Common myeloid progenitor, CD34-positive (primary cell): Measurements from ENCODE around the gene TCF25.

Source experiments
- CTCF ChIA-PET: fragments of 350-600 bp; sonication (Branson Sonifier 250); formaldehyde crosslinking; loops from one replicate; lab custom pipeline; 2021; ENCODE audit warnings: antibody characterized with exemption; lab: Charles Lee
- POLR2A ChIA-PET: fragments of 350-600 bp; sonication (Branson Sonifier 250); formaldehyde crosslinking; loops from one replicate; lab custom pipeline; 2021; ENCODE audit warnings: antibody characterized with exemption; lab: Charles Lee
- DNase-seq, 3 donors: peaks; one replicate each; pipeline versions ENCODE4 v3.0.0 to v3.0.0-alpha.2; 2013
- H3K27ac ChIP-seq, 2 experiments: 1 replicate in 1 of 2; 2 replicates in 1 of 2; pipeline ENCODE4 v1.7.0; 2013; ENCODE audit warnings: inconsistent platforms in 2 of 2, low read length in 2 of 2, mild to moderate bottlenecking in 2 of 2, low read depth in 1 of 2, moderate library complexity in 1 of 2; ENCODE audit not compliant: severe bottlenecking in 2 of 2, insufficient read depth in 1 of 2, poor library complexity in 1 of 2
- H3K27me3 ChIP-seq, 5 experiments: replicated peaks in 2 of 5; 1 replicate in 3 of 5; 2 replicates in 2 of 5; pipeline versions ENCODE4 v1.6.1 to v1.7.0; 2013; ENCODE audit warnings: low read length in 4 of 5, mild to moderate bottlenecking in 2 of 5, moderate library complexity in 2 of 5, inconsistent platforms in 1 of 5; ENCODE audit not compliant: insufficient read depth in 5 of 5, control insufficient read depth in 4 of 5
- H3K36me3 ChIP-seq, 4 experiments: 1 replicate in 2 of 4; 2 replicates in 2 of 4; pipeline versions ENCODE4 v1.6.1 to v1.7.0; 2013; ENCODE audit warnings: low read length in 3 of 4, control low read depth in 1 of 4, mild to moderate bottlenecking in 1 of 4; ENCODE audit not compliant: control insufficient read depth in 4 of 4, insufficient read depth in 4 of 4
- H3K4me1 ChIP-seq, 4 experiments: 1 replicate in 3 of 4; 2 replicates in 1 of 4; pipeline versions ENCODE4 v1.6.1 to v1.7.1; 2013; ENCODE audit warnings: low read length in 3 of 4, mild to moderate bottlenecking in 3 of 4, control low read depth in 1 of 4, inconsistent platforms in 1 of 4, moderate library complexity in 1 of 4; ENCODE audit not compliant: control insufficient read depth in 4 of 4, insufficient read depth in 4 of 4; ENCODE audit errors: control extremely low read depth in 1 of 4
- H3K4me3 ChIP-seq, 7 experiments: 1 replicate in 4 of 7; 2 replicates in 3 of 7; pipeline versions ENCODE4 v1.5.1 to v1.7.0; 2013; ENCODE audit warnings: mild to moderate bottlenecking in 7 of 7, low read length in 6 of 7, moderate library complexity in 6 of 7, inconsistent platforms in 2 of 7, low read depth in 2 of 7, control low read depth in 1 of 7; ENCODE audit not compliant: insufficient read depth in 4 of 7, control insufficient read depth in 1 of 7; ENCODE audit errors: extremely low read depth in 1 of 7
- H3K9me3 ChIP-seq, 5 experiments: 1 replicate in 4 of 5; 2 replicates in 1 of 5; pipeline versions ENCODE4 v1.6.1 to v1.7.1; 2013; ENCODE audit warnings: low read length in 4 of 5, mild to moderate bottlenecking in 2 of 5, inconsistent platforms in 1 of 5, low read depth in 1 of 5, moderate library complexity in 1 of 5; ENCODE audit not compliant: control insufficient read depth in 4 of 5, insufficient read depth in 2 of 5; ENCODE audit errors: control extremely low read depth in 1 of 5
- WGBS: methylation state at CpG from one replicate; pipeline ENCODE4 v1.1.5; 2013; ENCODE audit not compliant: insufficient coverage; 5-methylcytosine and 5-hydroxymethylcytosine counted together

TCF25 gene

GRCh38 chr16:89837014-89837546, 36.3 kb upstream of the TCF25 start:
- no peak overlapping the region for H3K27ac ChIP-seq
- 97% methylated on average over 17 of the region's 17 CpGs for WGBS
- peaks cover 0 to 3% (median 0%) of the 10 kb centered on the region in 5 experiments for H3K9me3 ChIP-seq
- CTCF ChIA-PET, result interaction anchor here (1.0 kb wide), 1 partner anchor 30 kb away, joined by 3 read pairs; no protein-coding TSS in a partner anchor
- POLR2A ChIA-PET, result interaction anchor here (0.6 kb wide), 1 partner anchor 1330 kb away, joined by 3 read pairs; no protein-coding TSS in a partner anchor
- no peaks in the 10 kb centered on the region for H3K36me3 ChIP-seq
- H3K4me1 ChIP-seq, result peaks cover 0 to 12% (median 11%) of the 10 kb centered on the region in 4 experiments
- DNase-seq, result no peak
- no peaks in the 10 kb centered on the region for H3K27me3 ChIP-seq
- H3K4me3 ChIP-seq, result peak overlapping the region in 3 of 7 experiments; percentile 32 to 61 (median 60)

DNA sequence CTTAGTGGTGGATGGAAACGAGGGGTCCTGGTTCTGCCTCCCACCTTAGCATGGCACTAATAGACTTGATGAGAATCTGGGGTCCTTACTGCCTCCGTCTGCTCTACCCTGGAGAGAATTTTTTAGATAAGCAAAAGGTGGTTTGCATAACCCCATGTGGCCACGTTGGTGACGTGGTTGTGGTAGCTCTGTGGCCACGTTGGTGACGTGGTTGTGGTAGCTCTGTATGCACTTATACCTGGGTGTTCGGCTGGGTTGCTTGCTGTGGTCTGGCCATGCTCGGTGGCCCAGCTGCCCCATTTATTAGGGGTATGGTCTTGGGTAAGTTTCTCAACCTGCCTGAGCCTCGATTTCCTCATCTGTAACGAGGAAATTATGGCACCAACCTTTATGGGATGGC, 32.1 kb upstream of the TCF25 start:
- Histone ChIP-seq H3K36me3 (no peaks in the 10 kb centered on the region), H3K4me1 (peaks cover 0 to 21% (median 18%) of the 10 kb centered on the region in 4 experiments), H3K27ac (no peak overlapping the region), H3K4me3 (no peak overlapping the region), H3K9me3 (no peaks in the 10 kb centered on the region), H3K27me3 (no peaks in the 10 kb centered on the region)
- ChIA-PET CTCF (interaction anchor here (1.4 kb wide), 1 partner anchor 19 kb away, joined by 5 read pairs; no protein-coding TSS in a partner anchor), POLR2A (interaction anchor here (0.6 to 0.7 kb wide), 2 partner anchors 12 to 22 kb away, joined by 3 read pairs; no protein-coding TSS in a partner anchor)
- peak in 2 of 3 donors; percentile 23 to 30 for DNase-seq
- WGBS, result 87% methylated on average over 7 of the region's 10 CpGs

- no peak overlapping the region for H3K4me3 ChIP-seq
- H3K27me3 ChIP-seq, result no peaks in the 10 kb centered on the region
- WGBS, result 92% methylated on average over 24 of the region's 26 CpGs
- ChIA-PET POLR2A (no interaction called here), CTCF (interaction anchor here (1.0 to 4.0 kb wide), 2 partner anchors 19 to 130 kb away, joined by 3 to 21 read pairs; no protein-coding TSS in a partner anchor)
- DNase-seq, result no peak
- no peaks in the 10 kb centered on the region for H3K36me3 ChIP-seq
- H3K4me1 ChIP-seq, result peaks cover 0 to 13% (median 11%) of the 10 kb centered on the region in 4 experiments
- no peak overlapping the region for H3K27ac ChIP-seq
- no peaks in the 10 kb centered on the region for H3K9me3 ChIP-seq
Observed at GRCh38 chr16:89842471-89843408, 30.7 kb upstream of the TCF25 start.

GRCh38 chr16:89843409-89844350, 29.7 kb upstream of the TCF25 start:
- no peak overlapping the region for H3K4me3 ChIP-seq
- H3K36me3 ChIP-seq, result no peaks in the 10 kb centered on the region
- ChIA-PET CTCF (interaction anchor here (0.6 to 4.0 kb wide), 5 partner anchors 13 to 629 kb away, joined by 3 to 21 read pairs (median 3); no protein-coding TSS in a partner anchor), POLR2A (no interaction called here)
- H3K27me3 ChIP-seq, result no peaks in the 10 kb centered on the region
- WGBS, result 97% methylated on average over 9 of the region's 20 CpGs
- H3K4me1 ChIP-seq, result peaks cover 0 to 10% (median 7%) of the 10 kb centered on the region in 4 experiments
- H3K27ac ChIP-seq, result no peak overlapping the region
- DNase-seq, result no peak
- H3K9me3 ChIP-seq, result no peaks in the 10 kb centered on the region

DNA sequence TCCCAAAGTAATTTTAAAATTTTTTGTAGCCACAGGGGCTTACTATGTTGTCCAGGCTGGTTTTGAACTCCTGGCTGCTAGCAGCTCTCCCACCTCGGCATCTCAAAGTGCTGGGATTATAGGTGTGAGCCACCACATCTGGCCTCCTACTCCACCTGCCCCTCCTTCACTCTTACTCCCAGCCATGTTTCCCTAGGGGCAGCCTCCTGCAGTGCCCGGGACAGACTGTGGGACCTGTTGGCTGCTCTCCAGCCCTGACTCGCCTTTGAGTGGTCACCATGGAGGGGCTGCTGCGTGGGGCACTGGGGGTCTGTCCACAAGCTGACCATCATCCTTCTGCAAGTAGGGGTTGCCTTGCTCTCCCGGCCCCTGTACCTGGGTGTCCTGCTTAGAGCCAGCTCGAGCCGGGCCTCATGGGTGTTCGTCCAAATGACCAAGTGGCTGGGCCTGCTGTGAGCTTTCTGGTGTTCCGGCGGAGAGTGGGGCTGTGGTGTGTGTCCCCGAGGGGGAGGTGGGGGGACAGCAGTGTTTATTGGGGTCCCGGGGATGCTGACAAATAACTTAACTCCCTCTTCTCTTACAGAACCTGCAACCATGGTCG, 28.6 kb upstream of the TCF25 start:
- Histone ChIP-seq H3K4me3 (no peak overlapping the region), H3K9me3 (no peaks in the 10 kb centered on the region), H3K27me3 (no peaks in the 10 kb centered on the region), H3K4me1 (peaks cover 0 to 10% (median 7%) of the 10 kb centered on the region in 4 experiments), H3K27ac (no peak overlapping the region), H3K36me3 (no peaks in the 10 kb centered on the region)
- 95% methylated on average over 4 of the region's 13 CpGs for WGBS
- DNase-seq, result no peak
- POLR2A ChIA-PET, result no interaction called here
- CTCF ChIA-PET, result interaction anchor here (1.2 to 4.0 kb wide), 2 partner anchors 13 to 17 kb away, joined by 3 to 21 read pairs; no protein-coding TSS in a partner anchor

- DNase-seq, result peak in 2 of 3 donors; percentile 28 to 55
- CTCF ChIA-PET, result interaction anchor here (4.0 kb wide), 1 partner anchor 16 kb away, joined by 21 read pairs; no protein-coding TSS in a partner anchor
- Histone ChIP-seq H3K9me3 (no peaks in the 10 kb centered on the region), H3K4me3 (peak overlapping the region in 2 of 7 experiments; percentile 21 to 64), H3K36me3 (no peaks in the 10 kb centered on the region), H3K27me3 (no peaks in the 10 kb centered on the region), H3K27ac (no peak overlapping the region), H3K4me1 (peaks cover 0 to 10% (median 7%) of the 10 kb centered on the region in 4 experiments)
- WGBS, result 2% methylated on average over 11 of the region's 13 CpGs
- POLR2A ChIA-PET, result no interaction called here
Observed at GRCh38 chr16:89845417-89845816, 28.0 kb upstream of the TCF25 start.
